ENCODE measurements around the gene SVIL. TPM values are rescaled to one million over a fixed set of nuclear protein-coding genes. Genes with fewer than 3 reads are reported as not detected.

Gene SVIL
- total and polyA plus RNA-seq, 4 donors: 68.4 to 374 (median 211) TPM

DNA sequence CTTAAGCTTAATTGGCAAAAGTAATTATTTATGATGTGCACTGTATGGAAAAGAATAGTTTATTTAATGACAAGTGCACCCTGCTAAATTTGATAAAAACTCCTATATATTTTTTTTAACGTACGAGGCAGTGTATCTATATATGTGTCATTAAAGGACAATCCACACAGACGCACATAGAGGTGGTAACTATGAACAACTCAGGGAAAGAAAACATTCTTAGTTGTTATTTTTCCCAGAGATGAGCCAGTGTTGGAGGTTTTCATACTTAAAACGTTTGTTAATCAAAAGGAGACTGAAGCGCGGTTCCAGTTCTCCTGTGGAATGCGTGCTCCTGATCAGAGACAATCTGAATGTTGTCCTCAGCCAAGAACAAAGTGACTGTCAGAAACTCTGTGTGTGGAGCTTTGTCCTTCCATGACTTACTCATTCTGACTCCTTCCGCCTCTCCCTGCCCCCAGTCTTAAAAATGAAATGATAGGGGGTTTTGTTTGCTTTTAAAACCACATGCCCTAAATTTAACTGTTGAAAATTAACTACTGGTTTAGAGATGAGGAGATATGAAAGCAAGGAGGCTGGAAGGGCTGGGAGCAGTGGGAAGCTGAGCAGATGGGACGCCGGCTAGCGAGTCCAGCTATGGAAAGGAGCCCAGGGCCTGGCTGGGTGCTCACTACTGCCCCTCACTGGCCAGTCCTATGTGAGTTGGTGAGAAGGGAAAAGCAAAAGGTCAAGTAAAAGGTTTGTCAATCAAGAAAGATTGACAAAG lies 99.6 kb downstream of the SVIL start:
- intact Hi-C loops (cut with DNase I): loop anchor here in 1 of 2 donors (10.0 kb wide), 2 partner anchors 50 to 200 kb away; no protein-coding TSS in a partner anchor
- no peaks in the 10 kb centered on the region for H3K27me3 ChIP-seq (ENCODE audit: control insufficient read depth in 1 of 2, insufficient read depth in 2 of 2, low read length in 1 of 2)
- H3K9me3 ChIP-seq (ENCODE audit: control insufficient read depth, low read length): no peaks in the 10 kb centered on the region
- H3K4me3 ChIP-seq (ENCODE audit: low read length in 2 of 2): no peak overlapping the region
- peak; percentile 61 for ATAC-seq (ENCODE audit: low FRiP score)
- peak; percentile 63 to 82 for DNase-seq
- H3K27ac ChIP-seq (ENCODE audit: low read depth in 1 of 2, low read length in 2 of 2): peak overlapping the region in 1 of 2 donors; percentile 73
- H3K36me3 ChIP-seq (ENCODE audit: control insufficient read depth in 1 of 2, insufficient read depth in 2 of 2, low read length in 1 of 2): peaks cover 0 to 7% of the 10 kb centered on the region in 2 donors
- WGBS, 2 donors: 3 to 5% methylated on average over 11 of the region's 11 CpGs
- peaks cover 0 to 11% of the 10 kb centered on the region in 2 donors for H3K4me1 ChIP-seq (ENCODE audit: control insufficient read depth in 1 of 2, insufficient read depth in 2 of 2, low read length in 2 of 2)

DNA sequence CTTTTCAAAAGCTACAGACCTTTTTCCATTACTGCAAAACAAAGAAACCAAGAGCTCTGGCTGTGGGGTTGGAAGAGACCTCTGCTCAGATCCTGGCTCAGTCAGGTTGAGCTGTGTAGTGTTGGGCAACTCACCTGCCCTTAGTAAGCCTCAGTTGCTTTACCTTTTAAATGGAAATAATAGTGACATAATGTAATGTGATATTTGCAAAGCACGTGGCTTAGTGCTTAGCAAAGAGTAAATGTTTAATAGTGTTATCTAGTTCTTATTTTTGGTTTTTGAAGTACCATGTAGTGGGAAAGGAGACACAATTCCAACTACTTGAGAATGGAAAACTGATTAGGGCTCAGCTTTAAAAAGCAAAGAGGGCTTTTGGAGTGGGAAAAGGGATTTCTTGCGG lies 100.2 kb downstream of the SVIL start:
- H3K27me3 ChIP-seq (ENCODE audit: control insufficient read depth in 1 of 2, insufficient read depth in 2 of 2, low read length in 1 of 2): no peaks in the 10 kb centered on the region
- peaks cover 0 to 8% of the 10 kb centered on the region in 2 donors for H3K36me3 ChIP-seq (ENCODE audit: control insufficient read depth in 1 of 2, insufficient read depth in 2 of 2, low read length in 1 of 2)
- WGBS, 2 donors: 5 to 10% methylated on average over 2 of the region's 2 CpGs
- ATAC-seq (ENCODE audit: low FRiP score) (no peak), DNase-seq (no peak)
- H3K27ac ChIP-seq (ENCODE audit: low read depth in 1 of 2, low read length in 2 of 2): peak overlapping the region in 1 of 2 donors; percentile 12
- no peak overlapping the region for H3K4me3 ChIP-seq (ENCODE audit: low read length in 2 of 2)
- no peaks in the 10 kb centered on the region for H3K9me3 ChIP-seq (ENCODE audit: control insufficient read depth, low read length)
- peaks cover 0 to 11% of the 10 kb centered on the region in 2 donors for H3K4me1 ChIP-seq (ENCODE audit: control insufficient read depth in 1 of 2, insufficient read depth in 2 of 2, low read length in 2 of 2)
- intact Hi-C loops (cut with DNase I): loop anchor here in 1 of 2 donors (10.0 kb wide), 2 partner anchors 50 to 200 kb away; no protein-coding TSS in a partner anchor

DNA sequence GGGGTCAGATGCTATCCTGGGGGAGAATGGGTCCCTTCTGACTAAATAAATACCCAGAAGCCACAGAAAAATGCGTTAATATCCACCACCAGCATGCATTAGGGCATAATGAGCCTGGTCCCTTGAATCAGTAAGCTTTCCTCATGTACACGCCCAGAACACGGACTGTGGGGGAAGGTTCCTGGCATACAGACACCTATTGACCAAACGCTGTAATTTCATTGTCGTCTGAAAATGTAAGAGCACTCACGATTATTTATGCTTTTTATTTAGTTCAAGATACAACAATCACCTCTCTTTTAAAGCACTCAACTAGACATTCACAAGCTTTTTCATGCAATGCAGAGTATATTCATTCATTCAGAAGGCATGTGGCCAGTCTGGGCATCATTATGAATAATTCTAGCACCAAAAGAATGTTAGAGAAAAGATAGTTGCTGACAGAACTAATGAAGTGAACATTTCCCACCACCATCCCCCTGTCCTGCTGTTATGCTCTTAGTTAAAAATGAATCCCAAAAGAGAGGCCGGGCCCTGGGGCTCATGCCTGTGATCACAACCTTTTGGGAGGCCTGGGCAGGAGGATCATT lies 101.0 kb downstream of the SVIL start:
- DNase-seq (no peak), ATAC-seq (ENCODE audit: low FRiP score) (no peak)
- WGBS, 2 donors: 36 to 43% methylated on average over 7 of the region's 7 CpGs
- Histone ChIP-seq H3K9me3 (ENCODE audit: control insufficient read depth, low read length) (no peaks in the 10 kb centered on the region), H3K4me1 (ENCODE audit: control insufficient read depth in 1 of 2, insufficient read depth in 2 of 2, low read length in 2 of 2) (peaks cover 0 to 11% of the 10 kb centered on the region in 2 donors), H3K27ac (ENCODE audit: low read depth in 1 of 2, low read length in 2 of 2) (peak overlapping the region in 1 of 2 donors; percentile 2), H3K4me3 (ENCODE audit: low read length in 2 of 2) (no peak overlapping the region), H3K27me3 (ENCODE audit: control insufficient read depth in 1 of 2, insufficient read depth in 2 of 2, low read length in 1 of 2) (no peaks in the 10 kb centered on the region), H3K36me3 (ENCODE audit: control insufficient read depth in 1 of 2, insufficient read depth in 2 of 2, low read length in 1 of 2) (peaks cover 0 to 8% of the 10 kb centered on the region in 2 donors)
- intact Hi-C loops (cut with DNase I): loop anchor here in 1 of 2 donors (10.0 kb wide), 2 partner anchors 51 to 201 kb away; no protein-coding TSS in a partner anchor

DNA sequence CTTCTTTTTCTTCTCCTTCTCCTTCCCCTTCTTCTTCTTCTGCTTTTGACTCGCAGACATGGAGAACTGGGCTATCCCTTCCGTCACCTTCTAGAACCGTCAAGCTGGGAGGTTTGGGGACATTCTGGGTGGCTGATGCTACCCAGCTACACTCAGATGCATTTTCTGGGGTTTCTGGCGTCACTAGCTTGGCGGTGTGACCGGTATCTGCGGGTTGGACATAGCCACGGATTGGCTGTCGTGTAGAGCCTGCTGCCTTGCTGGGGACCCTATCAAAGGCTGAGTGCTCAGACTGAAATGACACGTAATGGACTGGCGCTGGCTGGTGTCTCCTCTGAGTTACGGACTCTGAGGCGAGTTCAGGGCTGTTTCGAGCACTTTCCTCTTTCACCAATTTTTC lies 101.7 kb downstream of the SVIL start:
- Histone ChIP-seq H3K36me3 (ENCODE audit: control insufficient read depth in 1 of 2, insufficient read depth in 2 of 2, low read length in 1 of 2) (peaks cover 2 to 8% of the 10 kb centered on the region in 2 donors), H3K27me3 (ENCODE audit: control insufficient read depth in 1 of 2, insufficient read depth in 2 of 2, low read length in 1 of 2) (no peaks in the 10 kb centered on the region), H3K4me1 (ENCODE audit: control insufficient read depth in 1 of 2, insufficient read depth in 2 of 2, low read length in 2 of 2) (peaks cover 0 to 11% of the 10 kb centered on the region in 2 donors), H3K4me3 (ENCODE audit: low read length in 2 of 2) (no peak overlapping the region), H3K9me3 (ENCODE audit: control insufficient read depth, low read length) (no peaks in the 10 kb centered on the region), H3K27ac (ENCODE audit: low read depth in 1 of 2, low read length in 2 of 2) (no peak overlapping the region)
- intact Hi-C loops (cut with DNase I): loop anchor here in 1 of 2 donors (10.0 kb wide), 2 partner anchors 52 to 202 kb away; no protein-coding TSS in a partner anchor
- ATAC-seq (ENCODE audit: low FRiP score) (no peak), DNase-seq (no peak)
- WGBS, 2 donors: 78 to 82% methylated on average over 14 of the region's 14 CpGs

DNA sequence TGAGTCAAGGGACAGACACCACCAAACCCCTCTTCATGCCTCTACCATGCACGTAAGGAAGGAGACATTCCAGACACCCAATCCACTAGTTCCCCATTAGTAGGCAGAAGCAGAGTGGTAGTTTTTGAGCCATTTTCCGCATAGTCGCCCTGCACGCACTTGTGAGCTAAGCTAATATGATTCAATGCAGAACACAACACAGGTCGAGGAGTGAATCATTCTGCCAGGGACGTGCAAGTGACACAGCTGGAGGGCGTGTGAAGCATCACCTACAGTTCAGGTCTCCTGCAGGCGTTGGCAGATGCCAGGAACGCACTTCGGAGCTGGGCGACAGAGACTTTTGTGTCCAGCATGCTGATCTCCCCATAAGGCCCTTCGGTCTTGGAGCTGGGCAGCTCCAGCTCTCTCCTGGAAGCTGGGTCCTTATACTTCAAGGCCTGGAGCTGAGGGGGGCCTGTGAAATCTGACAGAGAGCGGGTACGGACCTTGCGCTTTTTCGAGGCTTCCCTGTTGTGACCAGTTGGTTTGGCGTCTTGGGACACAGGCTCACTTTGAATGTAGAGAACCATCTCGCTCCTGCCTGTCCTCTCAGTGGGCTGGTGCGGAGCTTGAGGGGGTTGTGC lies 102.4 kb downstream of the SVIL start:
- H3K36me3 ChIP-seq (ENCODE audit: control insufficient read depth in 1 of 2, insufficient read depth in 2 of 2, low read length in 1 of 2): peaks cover 2 to 8% of the 10 kb centered on the region in 2 donors
- no peaks in the 10 kb centered on the region for H3K9me3 ChIP-seq (ENCODE audit: control insufficient read depth, low read length)
- H3K27me3 ChIP-seq (ENCODE audit: control insufficient read depth in 1 of 2, insufficient read depth in 2 of 2, low read length in 1 of 2): no peaks in the 10 kb centered on the region
- intact Hi-C loops (cut with DNase I): loop anchor here in 1 of 2 donors (10.0 kb wide), 2 partner anchors 52 to 202 kb away; no protein-coding TSS in a partner anchor
- no peak for ATAC-seq (ENCODE audit: low FRiP score)
- H3K4me3 ChIP-seq (ENCODE audit: low read length in 2 of 2): no peak overlapping the region
- H3K27ac ChIP-seq (ENCODE audit: low read depth in 1 of 2, low read length in 2 of 2): no peak overlapping the region
- WGBS, 2 donors: 88 to 92% methylated on average over 19 of the region's 19 CpGs
- DNase-seq: no peak
- H3K4me1 ChIP-seq (ENCODE audit: control insufficient read depth in 1 of 2, insufficient read depth in 2 of 2, low read length in 2 of 2): peaks cover 0 to 11% of the 10 kb centered on the region in 2 donors

DNA sequence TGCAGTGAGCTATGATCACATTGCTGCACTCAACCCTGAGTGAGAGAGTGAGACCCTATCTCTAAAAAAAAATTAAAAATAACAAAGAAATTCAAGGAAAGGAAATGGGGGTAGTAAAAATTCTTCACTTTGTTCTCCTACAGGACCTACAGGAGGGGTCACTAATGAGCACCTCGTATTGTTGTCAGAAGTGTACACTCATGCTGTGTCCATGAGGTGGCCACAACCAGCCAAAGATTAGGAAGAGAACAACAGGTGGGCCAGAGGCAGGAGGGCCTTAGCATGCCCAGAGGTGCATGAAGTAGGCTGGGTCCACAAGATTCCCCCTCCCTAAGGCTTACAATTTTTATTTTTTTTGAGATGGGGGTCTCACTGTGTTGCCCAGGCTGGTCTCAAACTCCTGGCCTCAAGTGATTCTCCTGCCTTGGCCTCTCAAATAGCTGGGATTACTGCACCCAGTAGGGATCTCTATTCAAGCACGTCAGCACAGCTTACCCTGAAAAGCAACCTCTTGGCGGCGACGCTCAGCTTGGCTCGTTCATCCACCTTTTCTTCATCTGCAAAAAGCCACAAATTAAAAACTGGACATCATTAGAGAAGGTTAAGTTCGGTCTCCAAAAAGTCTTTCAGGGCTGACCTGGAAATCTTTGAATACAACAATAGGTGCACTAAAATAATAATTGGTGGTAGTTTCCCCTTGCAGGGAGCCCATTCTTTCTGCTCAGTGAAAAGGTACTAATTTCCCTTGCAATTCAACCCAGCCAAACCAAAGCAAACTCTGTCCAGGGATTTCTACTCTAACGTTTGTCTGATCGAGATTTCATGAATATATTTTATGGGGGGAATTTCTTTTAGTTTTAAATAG lies 104.4 kb downstream of the SVIL start:
- no peak for DNase-seq
- no peaks in the 10 kb centered on the region for H3K27me3 ChIP-seq (ENCODE audit: control insufficient read depth in 1 of 2, insufficient read depth in 2 of 2, low read length in 1 of 2)
- H3K4me3 ChIP-seq (ENCODE audit: low read length in 2 of 2): no peak overlapping the region
- H3K27ac ChIP-seq (ENCODE audit: low read depth in 1 of 2, low read length in 2 of 2): no peak overlapping the region
- WGBS, 2 donors: 66 to 67% methylated on average over 9 of the region's 9 CpGs
- H3K36me3 ChIP-seq (ENCODE audit: control insufficient read depth in 1 of 2, insufficient read depth in 2 of 2, low read length in 1 of 2): peaks cover 2 to 11% of the 10 kb centered on the region in 2 donors
- peaks cover 0 to 5% of the 10 kb centered on the region in 2 donors for H3K4me1 ChIP-seq (ENCODE audit: control insufficient read depth in 1 of 2, insufficient read depth in 2 of 2, low read length in 2 of 2)
- H3K9me3 ChIP-seq (ENCODE audit: control insufficient read depth, low read length): no peaks in the 10 kb centered on the region
- intact Hi-C loops (cut with DNase I): loop anchor here in 1 of 2 donors (10.0 kb wide), 2 partner anchors 54 to 204 kb away; no protein-coding TSS in a partner anchor
- no peak for ATAC-seq (ENCODE audit: low FRiP score)

DNA sequence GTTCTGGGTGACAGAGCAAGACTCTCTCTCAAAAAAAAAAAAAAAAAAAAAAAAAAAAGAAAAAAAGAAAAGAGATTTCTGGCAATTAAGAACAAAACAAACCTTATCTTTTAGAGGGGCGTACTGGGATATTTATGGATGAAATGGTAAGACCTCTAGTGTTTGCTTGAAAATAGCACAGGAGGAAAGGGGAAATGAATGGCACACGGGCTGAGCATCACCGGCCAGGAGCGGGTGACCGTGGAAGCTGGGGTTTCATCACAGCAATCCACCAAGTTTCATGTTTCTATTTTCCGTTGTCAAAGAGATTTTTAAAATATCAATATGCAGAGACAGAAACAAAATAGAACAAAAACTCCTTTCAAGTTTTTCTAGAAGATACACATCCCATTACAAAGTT lies 105.6 kb downstream of the SVIL start:
- no peak for DNase-seq
- WGBS, 2 donors: 68 to 74% methylated on average over 6 of the region's 6 CpGs
- no peak for ATAC-seq (ENCODE audit: low FRiP score)
- Histone ChIP-seq H3K4me1 (ENCODE audit: control insufficient read depth in 1 of 2, insufficient read depth in 2 of 2, low read length in 2 of 2) (no peaks in the 10 kb centered on the region), H3K36me3 (ENCODE audit: control insufficient read depth in 1 of 2, insufficient read depth in 2 of 2, low read length in 1 of 2) (peaks cover 4 to 14% of the 10 kb centered on the region in 2 donors), H3K27ac (ENCODE audit: low read depth in 1 of 2, low read length in 2 of 2) (no peak overlapping the region), H3K9me3 (ENCODE audit: control insufficient read depth, low read length) (no peaks in the 10 kb centered on the region), H3K27me3 (ENCODE audit: control insufficient read depth in 1 of 2, insufficient read depth in 2 of 2, low read length in 1 of 2) (no peaks in the 10 kb centered on the region), H3K4me3 (ENCODE audit: low read length in 2 of 2) (no peak overlapping the region)
- intact Hi-C loops (cut with DNase I): no loop called here

DNA sequence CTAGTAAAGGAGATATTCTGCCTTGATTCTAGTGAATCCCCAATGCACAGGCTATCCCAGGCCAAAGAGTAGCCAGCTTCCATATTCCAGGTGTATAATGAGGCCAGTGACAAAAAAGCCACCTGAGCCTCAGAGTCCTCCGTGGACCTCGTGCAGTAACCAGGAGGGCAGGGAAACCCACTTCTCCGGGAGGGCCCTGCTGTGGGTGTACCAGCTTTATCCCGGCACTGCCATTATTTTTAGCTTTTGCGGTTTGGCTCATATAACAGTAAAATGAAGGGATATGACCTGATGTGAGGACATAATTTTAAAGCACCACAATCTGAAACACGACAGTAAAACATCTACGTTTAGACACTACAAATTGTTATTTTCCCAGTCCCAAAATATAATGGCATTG lies 109.0 kb downstream of the SVIL start:
- Histone ChIP-seq H3K9me3 (ENCODE audit: control insufficient read depth, low read length) (no peaks in the 10 kb centered on the region), H3K36me3 (ENCODE audit: control insufficient read depth in 1 of 2, insufficient read depth in 2 of 2, low read length in 1 of 2) (peaks cover 8 to 10% of the 10 kb centered on the region in 2 donors), H3K4me1 (ENCODE audit: control insufficient read depth in 1 of 2, insufficient read depth in 2 of 2, low read length in 2 of 2) (no peaks in the 10 kb centered on the region), H3K27me3 (ENCODE audit: control insufficient read depth in 1 of 2, insufficient read depth in 2 of 2, low read length in 1 of 2) (no peaks in the 10 kb centered on the region), H3K4me3 (ENCODE audit: low read length in 2 of 2) (no peak overlapping the region), H3K27ac (ENCODE audit: low read depth in 1 of 2, low read length in 2 of 2) (peak overlapping the region in 1 of 2 donors; percentile 63)
- DNase-seq (no peak), ATAC-seq (ENCODE audit: low FRiP score) (no peak)
- 27 to 37% methylated on average over 7 of the region's 7 CpGs for WGBS, 2 donors
- intact Hi-C loops (cut with DNase I): no loop called here
